Measurements from ENCODE around the gene NUDT4. TPM values are rescaled to one million over a fixed set of nuclear protein-coding genes. Genes with fewer than 3 reads are reported as not detected.
"Not testable (repeated sequence)": the region's sequence is repeated elsewhere in the genome, so short reads cannot be mapped to it uniquely, and the experiment has no call there.

NUDT4 gene
- total and polyA plus RNA-seq, 9 of the 15 experiments (the other 6 are each of a cell fraction or from before 2014, with no cell fraction given), result 38.1 to 164 (median 99.2) TPM

- Histone ChIP-seq H3K4me2 (ENCODE audit: insufficient read depth, low read length) (no peak overlapping the region), H3K9me1 (ENCODE audit: control insufficient read depth, insufficient read depth, low read length) (no peaks in the 10 kb centered on the region), H3K4me1 (replicated peaks in 1 of 2; ENCODE audit: control insufficient read depth in 2 of 2, insufficient read depth in 2 of 2, low read length in 2 of 2) (no peaks in the 10 kb centered on the region; a peak in 2 of 5 replicates), H3K27me3 (ENCODE audit: control insufficient read depth in 2 of 2, insufficient read depth in 2 of 2, low read length in 2 of 2) (no peaks in the 10 kb centered on the region), H4K20me1 (replicated peaks; ENCODE audit: control insufficient read depth, insufficient read depth, low read length) (no peaks in the 10 kb centered on the region; the same call in 1 of the 2 replicates), H3K27ac (ENCODE audit: extremely low read depth, low read depth, low read length) (no peak overlapping the region), H3K9ac (ENCODE audit: insufficient read depth in 1 of 2, low read depth in 2 of 2, low read length in 2 of 2) (peak overlapping the region in 1 of 2 experiments; percentile 9; a peak in 1 of 4 replicates), H3K79me2 (ENCODE audit: control insufficient read depth, insufficient read depth, low read length) (peaks cover 43% of the 10 kb centered on the region), H3K4me3 (no peak overlapping the region), H2AFZ (ENCODE audit: low read depth, low read length) (no peak overlapping the region), H3K9me3 (replicated peaks; ENCODE audit: control insufficient read depth, insufficient read depth, low read depth, low read length) (no peaks in the 10 kb centered on the region), H3K36me3 (ENCODE audit: control insufficient read depth, insufficient read depth, low read length) (peaks cover 59% of the 10 kb centered on the region)
- WGBS (ENCODE audit: insufficient coverage, low coverage, missing lambda C conversion rate), result 92% methylated on average over 12 of the region's 12 CpGs
- ChIA-PET CTCF (ENCODE audit: low intra/inter-chr PET ratio) (interaction anchor here (0.5 to 2.0 kb wide), 6 partner anchors 9 to 613 kb away, joined by 3 to 23 read pairs (median 4); no protein-coding TSS in a partner anchor), POLR2A (interaction anchor here (0.6 to 2.0 kb wide), 4 partner anchors 9 to 568 kb away, joined by 3 to 4 read pairs (median 4); no protein-coding TSS in a partner anchor)
- DNase-seq (ENCODE audit: extremely low read depth in 1 of 4, low spot score in 3 of 4) (no peak), ATAC-seq (no peak), FAIRE-seq (no peak)
- in situ Hi-C loops (cut with MboI), result no loop called here
- intact Hi-C loops (cut with micrococcal nuclease), result loop anchor here (2.0 to 5.0 kb wide), 3 partner anchors 155 to 377 kb away; no protein-coding TSS in a partner anchor
- no TSS peak for BruUV-seq (replicated peaks)
- TF ChIP-seq STAG1 (CRISPR knock-in tag; IDR thresholded peaks at IDR 0.05; ENCODE audit: borderline replicate concordance) (no peak), ZNF75A (CRISPR knock-in tag; IDR thresholded peaks at IDR 0.05) (no peak), POLR3G (IDR thresholded peaks at IDR 0.05; ENCODE audit: extremely low read depth, insufficient read length, insufficient replicate concordance) (no peak)
Observed at GRCh38 chr12:93397412-93397811, 19.7 kb downstream of the NUDT4 start.

DNA sequence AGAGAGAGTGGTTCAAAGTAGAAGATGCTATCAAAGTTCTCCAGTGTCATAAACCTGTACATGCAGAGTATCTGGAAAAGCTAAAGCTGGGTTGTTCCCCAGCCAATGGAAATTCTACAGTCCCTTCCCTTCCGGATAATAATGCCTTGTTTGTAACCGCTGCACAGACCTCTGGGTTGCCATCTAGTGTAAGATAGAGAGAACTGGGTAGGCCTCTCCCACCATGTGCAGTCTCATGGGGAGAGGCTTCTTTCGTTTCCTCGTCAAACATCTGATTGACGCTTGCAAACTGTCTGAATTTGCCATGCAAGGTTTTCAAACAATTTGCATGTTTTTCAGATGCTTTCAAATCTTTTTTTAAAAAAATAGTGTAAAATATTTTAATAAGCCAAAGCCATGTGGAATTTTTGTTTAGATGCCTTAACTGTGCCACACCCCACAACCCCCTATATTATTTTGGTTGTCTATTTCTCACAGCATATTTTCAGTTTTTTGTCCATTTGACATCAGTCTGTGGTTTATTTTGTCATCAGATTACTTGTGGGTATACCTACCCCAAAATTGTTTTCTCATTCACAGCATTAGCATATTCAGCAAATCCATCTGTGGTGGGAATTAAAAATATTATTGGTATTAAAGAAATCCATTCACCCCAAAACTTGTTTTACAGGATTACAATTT, 21.6 kb downstream of the NUDT4 start:
- ATAC-seq, result peak; percentile 89
- Histone ChIP-seq H3K36me3 (ENCODE audit: control insufficient read depth, insufficient read depth, low read length) (peaks cover 61% of the 10 kb centered on the region), H3K79me2 (ENCODE audit: control insufficient read depth, insufficient read depth, low read length) (peaks cover 31% of the 10 kb centered on the region)
- H3K27ac ChIP-seq (ENCODE audit: extremely low read depth, low read depth, low read length); CTCF ChIA-PET (ENCODE audit: low intra/inter-chr PET ratio); BruUV-seq (replicated peaks); H2AFZ ChIP-seq (ENCODE audit: low read depth, low read length); H3K9ac ChIP-seq (ENCODE audit: insufficient read depth in 1 of 2, low read depth in 2 of 2, low read length in 2 of 2); H4K20me1 ChIP-seq (replicated peaks; ENCODE audit: control insufficient read depth, insufficient read depth, low read length); H3K27me3 ChIP-seq (ENCODE audit: control insufficient read depth in 2 of 2, insufficient read depth in 2 of 2, low read length in 2 of 2); H3K9me3 ChIP-seq (replicated peaks; ENCODE audit: control insufficient read depth, insufficient read depth, low read depth, low read length); H3K4me2 ChIP-seq (ENCODE audit: insufficient read depth, low read length); H3K9me1 ChIP-seq (ENCODE audit: control insufficient read depth, insufficient read depth, low read length); DNase-seq (ENCODE audit: extremely low read depth in 1 of 4, low spot score in 3 of 4); in situ Hi-C loops (cut with MboI); H3K4me1 ChIP-seq (replicated peaks in 1 of 2; ENCODE audit: control insufficient read depth in 2 of 2, insufficient read depth in 2 of 2, low read length in 2 of 2); H3K4me3 ChIP-seq: not testable (repeated sequence)
- FAIRE-seq, result peak; percentile 96
- WGBS (ENCODE audit: insufficient coverage, low coverage, missing lambda C conversion rate), result no CpG with 5 or more reads among the region's 5 CpGs
- POLR2A ChIA-PET, result interaction anchor here (1.0 kb wide), 1 partner anchor 13 kb away, joined by 5 read pairs; no protein-coding TSS in a partner anchor
- intact Hi-C loops (cut with micrococcal nuclease), result loop anchor here (5.0 kb wide), 2 partner anchors 157 to 302 kb away; no protein-coding TSS in a partner anchor
